Tibial nerve (tissue), 4 donors: ENCODE results near the gene TAGLN3. TPM values are rescaled to one million over a fixed set of nuclear protein-coding genes. Genes with fewer than 3 reads are reported as not detected.

Source experiments
- DNase-seq, 2 donors: peaks; one replicate each; pipeline ENCODE4 v3.0.0-alpha.2; 2019; ENCODE audit warnings: low spot score in 2 of 2
- H3K27ac ChIP-seq, 4 donors: fragments of 200-600 bp; sonication (generic) in 3 of 4; one replicate each; pipeline ENCODE4 v1.5.1; 2017 to 2019; ENCODE audit warnings: mild to moderate bottlenecking in 1 of 4
- H3K27me3 ChIP-seq, 2 donors: fragments of 200-600 bp; sonication (generic) in 1 of 2; one replicate each; pipeline versions ENCODE4 v1.5.1 to v1.6.0; 2017 to 2019
- H3K36me3 ChIP-seq, 3 donors: fragments of 200-600 bp; sonication (generic); one replicate each; pipeline ENCODE4 v1.5.1; 2018 to 2019
- H3K4me1 ChIP-seq, 4 donors: fragments of 200-600 bp; sonication (generic) in 3 of 4; one replicate each; pipeline ENCODE4 v1.5.1; 2017 to 2019
- H3K4me3 ChIP-seq, 4 donors: fragments of 200-600 bp; sonication (generic) in 3 of 4; one replicate each; pipeline ENCODE4 v1.5.1; 2017 to 2019; ENCODE audit warnings: mild to moderate bottlenecking in 1 of 4, moderate library complexity in 1 of 4
- H3K9me3 ChIP-seq, 4 donors: fragments of 200-600 bp; sonication (generic) in 3 of 4; one replicate each; pipeline ENCODE4 v1.5.1; 2017 to 2019
- CTCF ChIP-seq, 5 experiments: fragments of 200-600 bp in 3 of 5; fragments of 450-650 bp in 2 of 5; sonication (generic) in 3 of 5; IDR thresholded peaks; one replicate each; pipeline ENCODE4 v1.5.1; 2016 to 2019; ENCODE audit warnings: antibody characterized with exemption in 5 of 5, mild to moderate bottlenecking in 3 of 5, moderate library complexity in 2 of 5
- EP300 ChIP-seq, 2 donors: sonication (generic); formaldehyde crosslinking; IDR thresholded peaks; one replicate each; pipeline ENCODE4 v1.6.1; 2017; ENCODE audit warnings: antibody characterized with exemption in 2 of 2, mild to moderate bottlenecking in 1 of 2
- POLR2A ChIP-seq, 2 donors: fragments of 450-650 bp; IDR thresholded peaks; one replicate each; pipeline ENCODE4 v1.6.1; 2017; ENCODE audit warnings: antibody characterized with exemption in 2 of 2, mild to moderate bottlenecking in 2 of 2, moderate library complexity in 2 of 2
- WGBS, 2 donors: methylation state at CpG; one replicate each; pipeline ENCODE4 v1.1.5; 2018; 5-methylcytosine and 5-hydroxymethylcytosine counted together
- total RNA-seq, 4 donors: library from RNA; depleted of rRNA; stranded (reverse); fragments of >200 nt; gene quantifications; one replicate each; pipeline ENCODE4 v1.1.0, GENCODE V29; 2016

The TAGLN3 gene
- total RNA-seq, 4 donors from 2014 or later = 3.1 TPM; not detected in 3

DNA sequence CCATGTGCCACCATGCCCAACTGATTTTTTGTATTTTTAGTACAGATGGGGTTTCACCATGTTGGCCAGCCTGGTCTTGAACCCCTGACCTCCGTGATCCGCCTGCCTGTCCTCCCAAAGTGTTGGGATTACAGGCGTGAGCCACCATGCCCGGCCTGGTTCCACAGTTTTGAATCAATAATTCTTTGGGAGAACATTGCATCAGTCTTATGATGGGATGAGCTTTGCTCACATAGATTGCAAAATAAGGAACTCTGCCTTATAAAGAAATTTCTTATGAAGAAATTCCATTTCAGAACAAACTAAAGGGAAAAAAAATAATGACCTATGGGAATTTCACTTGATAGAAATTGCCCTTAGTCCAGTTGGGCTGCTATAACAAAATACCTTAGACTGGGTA, 20.0 kb downstream of the TAGLN3 start:
- peaks cover 0 to 5% (median 0%) of the 10 kb centered on the region in 4 donors for H3K4me1 ChIP-seq
- TF ChIP-seq POLR2A (IDR thresholded peaks at IDR 0.05) (no peak), CTCF (IDR thresholded peaks at IDR 0.05) (no peak), EP300 (IDR thresholded peaks at IDR 0.05) (no peak)
- DNase-seq = no peak
- H3K9me3 ChIP-seq = peaks cover 0 to 6% (median 0%) of the 10 kb centered on the region in 4 donors
- H3K27me3 ChIP-seq = no peaks in the 10 kb centered on the region
- H3K36me3 ChIP-seq = no peaks in the 10 kb centered on the region
- 90 to 96% methylated on average over 4 of the region's 4 CpGs for WGBS, 2 donors
- no peak overlapping the region for H3K27ac ChIP-seq
- no peak overlapping the region for H3K4me3 ChIP-seq

GRCh38 chr3:112019716-112020115, 21.0 kb downstream of the TAGLN3 start:
- no peak for DNase-seq
- Histone ChIP-seq H3K9me3 (peaks cover 0 to 6% (median 0%) of the 10 kb centered on the region in 4 donors), H3K27me3 (no peaks in the 10 kb centered on the region), H3K4me3 (no peak overlapping the region), H3K27ac (no peak overlapping the region), H3K36me3 (no peaks in the 10 kb centered on the region), H3K4me1 (no peaks in the 10 kb centered on the region)
- 71% methylated on average over 1 of the region's 1 CpG for WGBS, 2 donors
- no peak for TF ChIP-seq EP300 (IDR thresholded peaks at IDR 0.05)
- TF ChIP-seq POLR2A (IDR thresholded peaks at IDR 0.05) = no peak
- no peak for TF ChIP-seq CTCF (IDR thresholded peaks at IDR 0.05)

DNA sequence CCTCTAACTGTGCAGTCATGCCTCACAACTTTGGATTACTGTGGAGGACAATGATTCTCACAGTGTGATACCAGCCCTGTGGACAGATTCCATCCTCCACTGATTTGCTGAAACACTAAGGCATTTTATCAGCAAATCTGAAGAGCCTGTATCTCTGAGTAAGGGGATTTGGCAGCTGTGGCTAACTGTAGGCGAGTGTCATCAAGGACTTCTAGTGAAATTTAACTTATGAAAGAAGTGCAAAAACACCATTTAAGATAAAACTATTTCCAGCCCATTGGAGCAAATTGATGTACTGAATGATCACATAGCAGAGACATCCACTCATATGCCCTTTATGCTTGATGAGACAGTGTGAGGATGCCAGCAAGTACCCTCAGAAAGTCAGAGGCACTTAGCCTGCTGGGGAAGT, 22.0 kb downstream of the TAGLN3 start:
- Histone ChIP-seq H3K4me3 (no peak overlapping the region), H3K36me3 (no peaks in the 10 kb centered on the region)
- 52 to 67% methylated on average over 1 of the region's 1 CpG for WGBS, 2 donors

DNA sequence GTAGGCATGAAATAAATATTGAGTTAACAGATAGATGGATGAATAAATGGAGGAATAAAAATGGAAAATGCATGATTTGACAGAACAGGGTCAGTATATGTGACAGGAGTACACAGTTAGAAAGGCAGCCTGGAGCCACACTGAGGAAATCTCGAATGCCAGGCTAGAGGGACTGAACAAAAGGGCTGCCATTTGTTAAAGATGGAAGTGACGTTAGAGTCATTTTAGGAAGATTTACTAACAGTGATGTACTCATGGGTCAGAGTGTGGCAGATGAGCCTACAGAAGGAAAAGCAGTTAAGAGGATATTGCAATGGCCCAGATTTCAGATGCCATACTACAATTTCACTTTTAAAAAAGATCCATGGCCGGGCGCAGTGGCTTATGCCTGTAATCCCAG, 28.4 kb downstream of the TAGLN3 start:
- no peak overlapping the region for H3K27ac ChIP-seq
- 88% methylated on average over 4 of the region's 4 CpGs for WGBS, 2 donors
- no peaks in the 10 kb centered on the region for H3K27me3 ChIP-seq
- no peak overlapping the region for H3K4me3 ChIP-seq
- no peaks in the 10 kb centered on the region for H3K4me1 ChIP-seq
- H3K9me3 ChIP-seq = no peaks in the 10 kb centered on the region
- no peak for DNase-seq
- H3K36me3 ChIP-seq = no peaks in the 10 kb centered on the region
- TF ChIP-seq POLR2A (IDR thresholded peaks at IDR 0.05) (no peak), EP300 (IDR thresholded peaks at IDR 0.05) (no peak), CTCF (IDR thresholded peaks at IDR 0.05) (no peak)

More for the DNA sequence above, 22.0 kb downstream of the TAGLN3 start:
- Histone ChIP-seq H3K9me3 (peaks cover 0 to 6% (median 0%) of the 10 kb centered on the region in 4 donors), H3K27me3 (no peaks in the 10 kb centered on the region), H3K27ac (no peak overlapping the region), H3K4me1 (no peaks in the 10 kb centered on the region)
- no peak for TF ChIP-seq EP300 (IDR thresholded peaks at IDR 0.05)
- no peak for DNase-seq

- no peak for DNase-seq
- no peaks in the 10 kb centered on the region for H3K27me3 ChIP-seq
- WGBS, 2 donors = 79 to 82% methylated on average over 4 of the region's 4 CpGs
Observed at GRCh38 chr3:112027826-112028225, 29.1 kb downstream of the TAGLN3 start.

More at GRCh38 chr3:112027826-112028225, 29.1 kb downstream of the TAGLN3 start:
- no peak overlapping the region for H3K4me3 ChIP-seq
- TF ChIP-seq EP300 (IDR thresholded peaks at IDR 0.05) (no peak), CTCF (IDR thresholded peaks at IDR 0.05) (no peak), POLR2A (IDR thresholded peaks at IDR 0.05) (no peak)
- H3K27ac ChIP-seq = no peak overlapping the region
- H3K36me3 ChIP-seq = no peaks in the 10 kb centered on the region
- no peaks in the 10 kb centered on the region for H3K4me1 ChIP-seq
- no peaks in the 10 kb centered on the region for H3K9me3 ChIP-seq
